ENCODE results near the gene CYB561D2.

The CYB561D2 gene

GRCh38 chr3:50380405-50381085, 29.9 kb downstream of the CYB561D2 start:
- Histone ChIP-seq H3K4me3 (ENCODE audit: low read depth, low read length) (no peak overlapping the region), H3K36me3 (ENCODE audit: insufficient read depth, low read length) (no peaks in the 10 kb centered on the region), H3K79me2 (ENCODE audit: control insufficient read depth, insufficient read depth, low read length, unreplicated experiment) (no peaks in the 10 kb centered on the region), H3K27ac (ENCODE audit: low read depth, low read length) (no peak overlapping the region), H2AFZ (ENCODE audit: low read length, unreplicated experiment) (no peak overlapping the region), H3K27me3 (ENCODE audit: insufficient read depth, low read length) (no peaks in the 10 kb centered on the region), H3K4me1 (ENCODE audit: control insufficient read depth, insufficient read depth, low read length, unreplicated experiment) (no peaks in the 10 kb centered on the region)

- Histone ChIP-seq H3K27me3 (ENCODE audit: insufficient read depth, low read length) (no peaks in the 10 kb centered on the region), H3K79me2 (ENCODE audit: control insufficient read depth, insufficient read depth, low read length, unreplicated experiment) (no peaks in the 10 kb centered on the region), H2AFZ (ENCODE audit: low read length, unreplicated experiment) (no peak overlapping the region), H3K4me1 (ENCODE audit: control insufficient read depth, insufficient read depth, low read length, unreplicated experiment) (no peaks in the 10 kb centered on the region), H3K36me3 (ENCODE audit: insufficient read depth, low read length) (no peaks in the 10 kb centered on the region), H3K4me3 (ENCODE audit: low read depth, low read length) (no peak overlapping the region), H3K27ac (ENCODE audit: low read depth, low read length) (no peak overlapping the region)
Observed at GRCh38 chr3:50381383-50381782, 30.7 kb downstream of the CYB561D2 start.

- Histone ChIP-seq H2AFZ (ENCODE audit: low read length, unreplicated experiment) (no peak overlapping the region), H3K36me3 (ENCODE audit: insufficient read depth, low read length) (no peaks in the 10 kb centered on the region), H3K27ac (ENCODE audit: low read depth, low read length) (no peak overlapping the region), H3K27me3 (ENCODE audit: insufficient read depth, low read length) (no peaks in the 10 kb centered on the region), H3K4me1 (ENCODE audit: control insufficient read depth, insufficient read depth, low read length, unreplicated experiment) (no peaks in the 10 kb centered on the region), H3K79me2 (ENCODE audit: control insufficient read depth, insufficient read depth, low read length, unreplicated experiment) (no peaks in the 10 kb centered on the region), H3K4me3 (ENCODE audit: low read depth, low read length) (no peak overlapping the region)
Observed at GRCh38 chr3:50382722-50383121, 32.1 kb downstream of the CYB561D2 start.

- Histone ChIP-seq H3K79me2 (ENCODE audit: control insufficient read depth, insufficient read depth, low read length, unreplicated experiment) (no peaks in the 10 kb centered on the region), H2AFZ (ENCODE audit: low read length, unreplicated experiment) (no peak overlapping the region), H3K4me3 (ENCODE audit: low read depth, low read length) (no peak overlapping the region), H3K36me3 (ENCODE audit: insufficient read depth, low read length) (no peaks in the 10 kb centered on the region), H3K4me1 (ENCODE audit: control insufficient read depth, insufficient read depth, low read length, unreplicated experiment) (no peaks in the 10 kb centered on the region), H3K27ac (ENCODE audit: low read depth, low read length) (no peak overlapping the region), H3K27me3 (ENCODE audit: insufficient read depth, low read length) (no peaks in the 10 kb centered on the region)
Observed at GRCh38 chr3:50383750-50384149, 33.1 kb downstream of the CYB561D2 start.

GRCh38 chr3:50385754-50386153, 35.1 kb downstream of the CYB561D2 start:
- no peaks in the 10 kb centered on the region for H3K36me3 ChIP-seq (ENCODE audit: insufficient read depth, low read length)
- no peak overlapping the region for H3K4me3 ChIP-seq (ENCODE audit: low read depth, low read length)
- no peaks in the 10 kb centered on the region for H3K27me3 ChIP-seq (ENCODE audit: insufficient read depth, low read length)
- H3K79me2 ChIP-seq (ENCODE audit: control insufficient read depth, insufficient read depth, low read length, unreplicated experiment) = no peaks in the 10 kb centered on the region
- H3K4me1 ChIP-seq (ENCODE audit: control insufficient read depth, insufficient read depth, low read length, unreplicated experiment) = no peaks in the 10 kb centered on the region
- H3K27ac ChIP-seq (ENCODE audit: low read depth, low read length) = no peak overlapping the region
- no peak overlapping the region for H2AFZ ChIP-seq (ENCODE audit: low read length, unreplicated experiment)

GRCh38 chr3:50388016-50388719, 37.5 kb downstream of the CYB561D2 start:
- Histone ChIP-seq H3K27me3 (ENCODE audit: insufficient read depth, low read length) (no peaks in the 10 kb centered on the region), H2AFZ (ENCODE audit: low read length, unreplicated experiment) (no peak overlapping the region), H3K4me1 (ENCODE audit: control insufficient read depth, insufficient read depth, low read length, unreplicated experiment) (no peaks in the 10 kb centered on the region), H3K79me2 (ENCODE audit: control insufficient read depth, insufficient read depth, low read length, unreplicated experiment) (no peaks in the 10 kb centered on the region), H3K27ac (ENCODE audit: low read depth, low read length) (no peak overlapping the region), H3K4me3 (ENCODE audit: low read depth, low read length) (no peak overlapping the region), H3K36me3 (ENCODE audit: insufficient read depth, low read length) (no peaks in the 10 kb centered on the region)

GRCh38 chr3:50388720-50389413, 38.2 kb downstream of the CYB561D2 start:
- Histone ChIP-seq H3K36me3 (ENCODE audit: insufficient read depth, low read length) (no peaks in the 10 kb centered on the region), H3K27me3 (ENCODE audit: insufficient read depth, low read length) (no peaks in the 10 kb centered on the region), H3K27ac (ENCODE audit: low read depth, low read length) (no peak overlapping the region), H3K4me3 (ENCODE audit: low read depth, low read length) (no peak overlapping the region), H3K79me2 (ENCODE audit: control insufficient read depth, insufficient read depth, low read length, unreplicated experiment) (no peaks in the 10 kb centered on the region), H3K4me1 (ENCODE audit: control insufficient read depth, insufficient read depth, low read length, unreplicated experiment) (no peaks in the 10 kb centered on the region), H2AFZ (ENCODE audit: low read length, unreplicated experiment) (no peak overlapping the region)

- Histone ChIP-seq H3K4me1 (ENCODE audit: control insufficient read depth, insufficient read depth, low read length, unreplicated experiment) (no peaks in the 10 kb centered on the region), H3K27me3 (ENCODE audit: insufficient read depth, low read length) (no peaks in the 10 kb centered on the region), H3K36me3 (ENCODE audit: insufficient read depth, low read length) (no peaks in the 10 kb centered on the region), H2AFZ (ENCODE audit: low read length, unreplicated experiment) (no peak overlapping the region), H3K4me3 (ENCODE audit: low read depth, low read length) (no peak overlapping the region), H3K79me2 (ENCODE audit: control insufficient read depth, insufficient read depth, low read length, unreplicated experiment) (no peaks in the 10 kb centered on the region), H3K27ac (ENCODE audit: low read depth, low read length) (no peak overlapping the region)
Observed at GRCh38 chr3:50389414-50389767, 38.7 kb downstream of the CYB561D2 start.

GRCh38 chr3:50390508-50391224, 40.0 kb downstream of the CYB561D2 start:
- H3K4me3 ChIP-seq (ENCODE audit: low read depth, low read length) = no peak overlapping the region
- H3K27ac ChIP-seq (ENCODE audit: low read depth, low read length) = no peak overlapping the region
- no peaks in the 10 kb centered on the region for H3K27me3 ChIP-seq (ENCODE audit: insufficient read depth, low read length)
- H2AFZ ChIP-seq (ENCODE audit: low read length, unreplicated experiment) = no peak overlapping the region
- H3K36me3 ChIP-seq (ENCODE audit: insufficient read depth, low read length) = no peaks in the 10 kb centered on the region
- no peaks in the 10 kb centered on the region for H3K79me2 ChIP-seq (ENCODE audit: control insufficient read depth, insufficient read depth, low read length, unreplicated experiment)
- H3K4me1 ChIP-seq (ENCODE audit: control insufficient read depth, insufficient read depth, low read length, unreplicated experiment) = no peaks in the 10 kb centered on the region

- Histone ChIP-seq H3K27ac (ENCODE audit: low read depth, low read length) (no peak overlapping the region), H3K27me3 (ENCODE audit: insufficient read depth, low read length) (no peaks in the 10 kb centered on the region), H3K4me3 (ENCODE audit: low read depth, low read length) (no peak overlapping the region), H3K36me3 (ENCODE audit: insufficient read depth, low read length) (no peaks in the 10 kb centered on the region), H3K79me2 (ENCODE audit: control insufficient read depth, insufficient read depth, low read length, unreplicated experiment) (no peaks in the 10 kb centered on the region), H3K4me1 (ENCODE audit: control insufficient read depth, insufficient read depth, low read length, unreplicated experiment) (no peaks in the 10 kb centered on the region), H2AFZ (ENCODE audit: low read length, unreplicated experiment) (no peak overlapping the region)
Observed at GRCh38 chr3:50392101-50392715, 41.5 kb downstream of the CYB561D2 start.
